GM18867 (cell line): ENCODE data around the gene VMP1.

Experiments used
- ATAC-seq: cut with Tn5 transposase; IDR thresholded peaks from one replicate; pipeline ENCODE4 v1.9.1; 2021; ENCODE audit warnings: mild to moderate bottlenecking, moderate library complexity; ENCODE audit not compliant: unreplicated experiment

Gene VMP1

GRCh38 chr17:59707149-59707970 lies at the start of gene VMP1, which contains the start of gene PTRH2:
Gene VMP1 (plus strand): TSS chr17:59707654. CDS start chr17:59731447, 23,793 bp downstream.
Gene PTRH2 (minus strand): TSS chr17:59707430. CDS start chr17:59697978, 9,452 bp downstream.
- ATAC-seq: peak; percentile 95

GRCh38 chr17:59666235-59666634 lies 41.2 kb upstream of the VMP1 start:
- no peak for ATAC-seq

GRCh38 chr17:59668816-59669215 lies 38.6 kb upstream of the VMP1 start:
- ATAC-seq: no peak

DNA sequence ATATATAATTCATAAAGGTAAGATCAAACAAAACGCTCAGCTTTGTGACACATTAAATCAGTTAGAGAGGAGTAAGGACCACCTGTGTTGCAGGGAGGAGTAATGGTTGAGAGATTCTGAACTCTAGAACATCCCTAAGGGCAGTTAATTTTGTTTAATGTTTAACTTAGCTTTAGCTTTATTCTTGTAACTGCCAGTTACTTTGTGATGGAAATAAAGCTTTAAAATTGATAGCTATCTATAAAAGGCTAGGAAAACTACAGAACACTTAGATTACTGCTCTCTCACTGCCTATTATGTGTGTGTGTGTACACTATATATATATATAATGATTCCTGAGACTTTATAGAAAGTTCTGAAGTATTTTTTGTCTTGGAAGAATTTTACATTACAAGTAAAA lies 38.0 kb upstream of the VMP1 start:
- ATAC-seq: no peak

DNA sequence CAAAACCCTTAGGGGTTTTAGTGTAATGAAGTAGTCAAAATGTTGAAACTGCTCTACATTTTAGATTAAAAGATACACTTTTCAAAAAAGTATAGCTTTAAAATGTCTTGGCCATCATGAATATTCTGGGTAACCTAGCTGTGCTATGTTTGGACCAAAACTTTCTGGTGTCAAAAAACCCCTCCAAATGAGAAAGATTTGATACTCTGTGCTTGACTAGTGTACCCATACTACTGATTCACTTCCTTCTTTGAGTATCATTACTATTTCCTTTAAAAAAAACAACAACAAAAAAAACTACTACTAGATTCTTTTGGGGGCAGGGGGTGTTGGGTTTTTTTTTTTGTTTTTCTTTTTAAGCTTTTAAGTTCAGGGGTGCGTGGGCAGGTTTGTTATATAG lies 37.5 kb upstream of the VMP1 start:
- ATAC-seq: no peak

- ATAC-seq: no peak
These were observed 36.1 kb upstream of the VMP1 start for GRCh38 chr17:59671386-59671785.

GRCh38 chr17:59675231-59675630 lies 32.2 kb upstream of the VMP1 start:
- no peak for ATAC-seq

DNA sequence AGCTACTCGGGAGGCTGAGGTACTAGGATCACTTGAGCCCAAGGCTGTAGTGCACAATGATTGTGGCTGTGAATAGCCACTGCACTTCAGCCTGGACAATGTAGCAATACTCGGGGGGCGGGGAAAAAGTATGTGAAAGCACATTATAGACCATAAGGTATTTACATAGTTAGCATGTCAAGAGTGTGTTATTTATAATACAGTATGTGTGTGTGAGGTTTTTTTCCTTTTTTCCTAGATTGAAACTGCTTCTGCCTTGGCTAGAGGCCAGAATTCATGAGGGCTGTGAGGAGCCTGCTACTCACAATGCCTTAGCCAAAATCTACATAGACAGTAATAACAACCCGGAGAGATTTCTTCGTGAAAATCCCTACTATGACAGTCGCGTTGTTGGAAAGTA lies 30.7 kb upstream of the VMP1 start:
- ATAC-seq: no peak

- ATAC-seq: no peak
These were observed 28.5 kb upstream of the VMP1 start for GRCh38 chr17:59678918-59679317.

GRCh38 chr17:59680314-59680713 lies 27.1 kb upstream of the VMP1 start:
- no peak for ATAC-seq

DNA sequence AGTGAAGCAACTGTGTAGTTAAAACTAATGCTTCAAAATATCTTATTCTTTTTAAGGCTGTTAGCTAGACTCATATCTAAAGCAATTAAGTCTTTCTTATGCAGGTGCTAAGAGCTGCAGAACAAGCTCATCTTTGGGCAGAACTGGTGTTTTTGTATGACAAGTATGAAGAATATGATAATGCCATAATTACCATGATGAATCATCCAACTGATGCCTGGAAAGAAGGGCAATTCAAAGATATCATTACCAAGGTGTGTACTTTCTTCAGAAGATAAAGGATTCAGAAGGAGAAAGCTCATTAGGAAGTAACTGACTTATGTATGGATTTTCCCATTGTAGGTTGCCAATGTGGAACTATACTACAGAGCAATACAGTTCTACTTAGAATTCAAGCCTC lies 24.2 kb upstream of the VMP1 start:
- ATAC-seq: no peak

GRCh38 chr17:59684967-59685366 lies 22.5 kb upstream of the VMP1 start:
- ATAC-seq: no peak

GRCh38 chr17:59688008-59688407 lies 19.4 kb upstream of the VMP1 start:
- ATAC-seq: no peak

GRCh38 chr17:59688496-59688895 lies 19.0 kb upstream of the VMP1 start:
- ATAC-seq: no peak

- no peak for ATAC-seq
These were observed 13.9 kb upstream of the VMP1 start for GRCh38 chr17:59693582-59693981.

DNA sequence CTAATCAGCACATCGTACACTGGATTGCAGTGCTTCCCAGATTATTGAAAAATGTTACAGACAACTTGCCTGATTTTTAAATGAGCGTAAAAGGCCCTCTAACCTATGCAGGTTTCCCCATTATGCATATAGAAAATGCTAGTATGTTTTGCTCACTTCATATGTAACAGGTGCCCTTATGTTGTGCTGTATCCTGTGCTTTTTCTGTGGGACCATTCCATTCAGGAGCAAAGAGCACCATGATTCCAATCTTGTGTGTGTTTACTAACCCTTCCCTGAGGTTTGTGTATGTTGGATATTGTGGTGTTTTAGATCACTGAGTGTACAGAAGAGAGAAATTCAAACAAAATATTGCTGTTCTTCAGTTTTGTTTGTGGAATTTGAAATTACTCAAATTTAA lies 13.1 kb upstream of the VMP1 start:
- ATAC-seq: no peak

GRCh38 chr17:59695945-59696681 lies 11.3 kb upstream of the VMP1 start:
- ATAC-seq: no peak

GRCh38 chr17:59696682-59697277 lies 10.7 kb upstream of the VMP1 start:
- ATAC-seq: no peak

- no peak for ATAC-seq
These were observed 9.3 kb upstream of the VMP1 start for GRCh38 chr17:59698143-59698542.

GRCh38 chr17:59699218-59699617 lies 8.2 kb upstream of the VMP1 start:
- no peak for ATAC-seq

- no peak for ATAC-seq
These were observed 7.7 kb upstream of the VMP1 start for GRCh38 chr17:59699786-59700185.

DNA sequence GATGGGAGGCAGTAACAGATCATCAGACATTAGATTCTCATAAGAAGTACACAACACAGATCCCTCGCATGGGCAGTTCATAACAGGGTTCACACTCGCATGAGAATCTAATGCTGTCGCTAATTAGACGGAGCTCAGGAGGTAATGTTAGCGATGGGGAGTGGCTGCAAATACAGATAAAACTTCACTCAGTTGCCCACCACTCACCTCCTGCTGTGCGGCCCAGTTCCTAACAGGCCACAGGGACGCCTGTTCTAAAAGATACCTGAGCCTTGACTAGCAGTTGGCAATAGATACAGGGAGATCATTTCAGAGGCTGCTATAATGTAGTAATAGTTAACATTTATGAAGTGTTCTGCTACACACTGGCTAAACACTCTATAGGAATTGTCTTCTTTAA lies 5.2 kb upstream of the VMP1 start:
- ATAC-seq: no peak
